ENCODE results near the gene REV3L.
"Not testable (repeated sequence)": the region's sequence is repeated elsewhere in the genome, so short reads cannot be mapped to it uniquely, and the experiment has no call there.

DNA sequence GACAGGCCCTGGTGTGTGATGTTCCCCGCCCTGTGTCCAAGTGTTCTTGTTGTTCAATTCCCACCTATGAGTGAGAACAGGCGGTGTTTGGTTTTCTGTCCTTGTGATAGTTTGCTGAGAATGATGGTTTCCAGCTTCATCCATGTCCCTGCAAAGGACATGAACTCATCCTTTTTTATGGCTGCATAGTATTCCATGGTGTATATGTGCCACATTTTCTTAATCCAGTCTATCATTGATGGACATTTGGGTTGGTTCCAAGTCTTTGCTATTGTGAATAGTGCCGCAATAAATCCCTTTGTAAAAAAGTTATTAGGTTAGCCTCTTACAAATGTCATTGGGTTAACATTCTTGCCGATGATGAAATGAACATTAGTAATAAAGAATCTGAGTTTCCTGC is 175.1 kb downstream of the REV3L start:
- TF ChIP-seq POLR2A (IDR thresholded peaks at IDR 0.05); CTCF (IDR thresholded peaks at IDR 0.05 in 4 of 5, conservative IDR thresholded peaks at IDR 0.05 in 1 of 5): not testable (repeated sequence)

Measured in gastrocnemius medialis (tissue), 4 donors.